Chondrocyte (in vitro differentiated cells): ENCODE measurements around the gene NODAL. TPM values are rescaled to one million over a fixed set of nuclear protein-coding genes. Genes with fewer than 3 reads are reported as not detected.
"Not testable (repeated sequence)": the region's sequence is repeated elsewhere in the genome, so short reads cannot be mapped to it uniquely, and the experiment has no call there.

ENCODE experiments used
- DNase-seq: peaks from one replicate; pipeline ENCODE4 v3.0.0; 2021; ENCODE audit warnings: mixed read lengths, low spot score
- H3K27ac Mint-ChIP-seq: one replicate; pipeline ENCODE4 v1.8.0; 2021; ENCODE audit warnings: mild to moderate bottlenecking, moderate library complexity, mixed read lengths; ENCODE audit not compliant: unreplicated experiment
- H3K27me3 Mint-ChIP-seq: 2 replicates; pipeline ENCODE4 v1.8.0; 2021; ENCODE audit warnings: low read depth, mixed read lengths
- H3K36me3 Mint-ChIP-seq: 2 replicates; pipeline ENCODE4 v1.8.0; 2021; ENCODE audit warnings: low read depth, mixed read lengths
- H3K4me1 Mint-ChIP-seq: 2 replicates; pipeline ENCODE4 v1.8.0; 2021; ENCODE audit warnings: low read depth, mild to moderate bottlenecking, mixed read lengths
- H3K4me3 Mint-ChIP-seq: one replicate; pipeline ENCODE4 v1.8.0; 2021; ENCODE audit warnings: mild to moderate bottlenecking, moderate library complexity, mixed read lengths; ENCODE audit not compliant: unreplicated experiment
- H3K9me3 Mint-ChIP-seq: 2 replicates; pipeline ENCODE4 v1.8.0; 2021; ENCODE audit warnings: low read depth, mixed read lengths
- long read RNA-seq: library from polyadenylated mRNA; stranded (forward); transcript quantifications from one replicate; pipeline ENCODE4 v2.0.0, GENCODE V29; 2021
- total RNA-seq: library from RNA; stranded (reverse); gene quantifications from 3 replicates; pipeline ENCODE4 v1.2.1, GENCODE V29; 2021
- TF ChIP-seq, protein P1 (sequence below): fragments of 200-600 bp; sonication (generic); IDR thresholded peaks from 2 replicates; pipeline ENCODE4 v1.5.0; 2021; ENCODE audit warnings: antibody characterized with exemption, mild to moderate bottlenecking, moderate library complexity

NODAL gene
- 0.49 TPM in 1 of 3 replicates, not detected in the others for total RNA-seq
- long read RNA-seq = 0 reads

DNA sequence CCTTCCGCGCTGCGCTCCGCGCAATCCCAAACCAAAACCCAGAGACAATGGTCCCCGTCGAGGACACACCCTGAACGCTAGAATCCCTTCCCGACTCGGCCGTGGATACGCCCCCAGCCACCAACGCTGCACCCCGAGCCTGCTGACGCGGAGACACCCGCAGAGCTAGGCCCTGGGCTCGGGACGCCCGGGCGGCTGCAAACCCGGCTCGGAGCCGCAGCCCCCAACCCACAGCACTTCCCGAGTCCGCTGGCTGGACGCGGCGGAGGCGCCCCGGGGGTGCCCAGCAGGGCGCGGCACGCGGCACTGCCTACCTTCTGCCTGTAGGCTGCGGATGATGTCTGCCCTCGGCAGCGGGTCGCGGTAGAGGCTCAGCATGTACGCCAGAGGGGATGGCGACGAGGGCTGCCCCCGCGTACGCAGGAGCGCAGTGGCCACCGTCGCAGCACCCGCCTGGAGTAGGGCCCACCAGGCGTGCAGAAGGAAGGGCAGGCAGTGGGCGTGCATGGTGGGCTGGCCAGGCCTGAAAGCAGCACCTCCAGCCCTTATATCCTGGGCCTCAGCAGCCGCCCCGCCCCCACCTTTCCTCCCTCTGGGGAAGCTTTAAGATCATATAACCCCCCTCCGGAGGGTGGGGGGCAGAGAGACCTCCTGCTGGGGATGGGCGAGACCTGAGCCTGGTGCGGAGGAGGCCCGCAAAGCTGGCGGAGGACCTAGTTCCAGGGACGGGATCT is at the start of gene NODAL:
TSS of gene NODAL (minus strand) at position 521 of the 734 bp plus-strand sequence. CDS start at position 507, 14 bp downstream.
- Mint-ChIP-seq H3K4me1 (peaks cover 21% of the 10 kb centered on the region), H3K4me3 (peak within 1 kb of the TSS; percentile 65), H3K9me3 (no peaks in the 10 kb centered on the region), H3K36me3 (no peaks in the 10 kb centered on the region), H3K27me3 (peaks cover 33% of the 10 kb centered on the region), H3K27ac (no peak within 1 kb of the TSS)
- peak; percentile 90 for DNase-seq
- TF ChIP-seq, protein P1, sequence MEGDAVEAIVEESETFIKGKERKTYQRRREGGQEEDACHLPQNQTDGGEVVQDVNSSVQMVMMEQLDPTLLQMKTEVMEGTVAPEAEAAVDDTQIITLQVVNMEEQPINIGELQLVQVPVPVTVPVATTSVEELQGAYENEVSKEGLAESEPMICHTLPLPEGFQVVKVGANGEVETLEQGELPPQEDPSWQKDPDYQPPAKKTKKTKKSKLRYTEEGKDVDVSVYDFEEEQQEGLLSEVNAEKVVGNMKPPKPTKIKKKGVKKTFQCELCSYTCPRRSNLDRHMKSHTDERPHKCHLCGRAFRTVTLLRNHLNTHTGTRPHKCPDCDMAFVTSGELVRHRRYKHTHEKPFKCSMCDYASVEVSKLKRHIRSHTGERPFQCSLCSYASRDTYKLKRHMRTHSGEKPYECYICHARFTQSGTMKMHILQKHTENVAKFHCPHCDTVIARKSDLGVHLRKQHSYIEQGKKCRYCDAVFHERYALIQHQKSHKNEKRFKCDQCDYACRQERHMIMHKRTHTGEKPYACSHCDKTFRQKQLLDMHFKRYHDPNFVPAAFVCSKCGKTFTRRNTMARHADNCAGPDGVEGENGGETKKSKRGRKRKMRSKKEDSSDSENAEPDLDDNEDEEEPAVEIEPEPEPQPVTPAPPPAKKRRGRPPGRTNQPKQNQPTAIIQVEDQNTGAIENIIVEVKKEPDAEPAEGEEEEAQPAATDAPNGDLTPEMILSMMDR = no peak

DNA sequence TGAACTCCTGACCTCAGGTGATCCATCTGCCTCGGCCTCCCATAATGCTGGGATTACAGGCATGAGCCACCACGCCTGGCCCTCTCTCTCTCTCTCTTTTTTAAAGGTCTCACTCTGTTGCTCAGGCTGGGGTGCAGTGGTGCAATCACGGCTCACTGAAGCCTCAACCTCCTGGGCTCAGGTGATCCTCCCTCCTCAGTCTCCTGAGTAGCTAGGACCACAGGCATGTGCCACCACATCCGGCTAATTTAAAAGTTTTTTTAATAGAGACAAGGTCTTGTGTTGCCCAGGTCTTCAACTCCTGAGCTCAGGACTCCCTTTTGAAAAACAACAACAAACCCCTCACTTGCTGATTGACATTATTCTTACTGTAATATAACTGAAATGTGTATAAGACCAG is 48.7 kb upstream of the NODAL start:
- no peak for DNase-seq
- no peak overlapping the region for H3K27ac Mint-ChIP-seq
- no peaks in the 10 kb centered on the region for H3K9me3 Mint-ChIP-seq
- TF ChIP-seq, protein P1 = no peak
- H3K36me3 Mint-ChIP-seq = no peaks in the 10 kb centered on the region
- H3K4me3 Mint-ChIP-seq = no peak overlapping the region
- H3K4me1 Mint-ChIP-seq = no peaks in the 10 kb centered on the region
- no peaks in the 10 kb centered on the region for H3K27me3 Mint-ChIP-seq

DNA sequence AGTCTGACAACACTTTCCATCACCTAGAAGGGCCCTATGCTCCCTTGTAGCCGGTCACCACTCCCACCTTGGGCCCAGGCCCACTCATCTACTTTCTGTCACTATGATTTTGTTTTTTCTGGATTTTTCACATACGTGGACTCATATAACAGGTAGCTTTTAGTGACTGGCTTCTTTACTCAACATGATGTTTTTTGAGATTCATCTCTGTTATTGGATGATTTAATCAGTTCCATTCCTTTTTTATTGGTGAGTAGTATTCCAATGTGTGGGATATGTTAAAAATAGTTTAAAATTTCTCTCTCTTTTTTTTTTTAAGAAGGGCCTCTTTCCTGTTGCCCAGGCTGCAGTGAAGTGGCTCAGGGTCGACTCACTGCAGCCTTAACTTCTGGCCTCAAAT is 46.3 kb upstream of the NODAL start:
- Mint-ChIP-seq H3K27me3 (no peaks in the 10 kb centered on the region), H3K4me1 (peaks cover 10% of the 10 kb centered on the region), H3K36me3 (no peaks in the 10 kb centered on the region), H3K9me3 (no peaks in the 10 kb centered on the region), H3K27ac (no peak overlapping the region), H3K4me3 (no peak overlapping the region)
- TF ChIP-seq, protein P1 = no peak
- no peak for DNase-seq

DNA sequence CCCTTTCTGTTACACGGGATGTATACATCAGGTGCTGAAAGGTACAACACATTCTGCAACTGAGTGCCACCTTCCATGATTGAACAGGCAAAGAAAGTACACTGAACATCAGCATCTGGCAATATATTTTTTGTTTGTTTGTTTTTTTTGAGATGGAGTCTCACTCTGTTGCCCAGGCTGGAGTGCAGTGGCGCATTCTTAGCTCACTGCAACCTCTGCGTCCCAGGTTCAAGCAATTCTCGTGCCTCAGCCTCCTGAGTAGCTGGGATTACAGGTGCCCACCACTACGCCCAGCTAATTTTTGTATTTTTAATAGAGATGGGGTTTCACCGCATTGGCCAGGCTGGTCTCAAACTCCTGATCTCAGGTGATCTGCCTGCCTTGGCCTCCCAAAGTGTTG is 42.4 kb upstream of the NODAL start:
- DNase-seq, H3K27ac Mint-ChIP-seq, H3K27me3 Mint-ChIP-seq, H3K36me3 Mint-ChIP-seq, H3K9me3 Mint-ChIP-seq, H3K4me3 Mint-ChIP-seq: not testable (repeated sequence)
- H3K4me1 Mint-ChIP-seq = peaks cover 28% of the 10 kb centered on the region

DNA sequence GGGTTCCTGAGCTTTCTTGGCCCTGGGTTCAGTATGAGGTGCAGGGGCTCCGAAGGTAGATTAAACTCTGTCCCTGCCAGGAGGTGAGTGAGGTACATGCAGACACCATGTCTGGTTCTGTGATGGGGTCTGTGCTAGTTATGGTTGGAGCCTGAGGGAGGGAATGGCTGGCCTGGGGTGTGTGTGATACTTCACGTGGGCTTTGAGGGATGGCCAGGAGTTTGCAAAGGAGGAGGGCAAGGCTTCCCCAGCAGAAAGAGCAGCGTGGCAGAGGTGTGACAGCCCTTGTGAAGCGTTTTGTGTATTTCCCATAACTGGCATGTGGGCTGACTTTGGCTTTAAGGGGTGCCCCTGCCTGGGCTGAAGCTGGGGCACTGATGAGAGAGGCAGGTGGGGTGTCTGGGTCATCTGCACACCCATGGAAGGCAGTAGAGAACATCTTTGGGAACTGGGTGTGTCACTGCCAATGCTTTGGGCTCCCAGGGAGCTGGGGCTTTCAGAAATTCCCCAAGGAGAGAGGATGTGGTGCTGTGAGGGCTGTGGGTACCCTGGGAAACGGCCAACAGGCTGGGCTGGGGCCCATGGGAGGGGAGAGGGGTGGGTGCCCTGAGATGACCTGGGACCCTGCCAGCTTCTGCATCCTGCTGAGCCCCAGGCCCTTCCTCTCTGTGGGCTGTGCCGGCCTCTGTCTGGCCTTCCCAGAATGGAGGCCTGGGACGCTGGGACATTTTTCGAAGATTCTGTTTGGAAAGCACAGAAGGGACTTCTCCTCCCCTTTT is 41.7 kb upstream of the NODAL start:
- no peaks in the 10 kb centered on the region for H3K36me3 Mint-ChIP-seq
- no peak overlapping the region for H3K4me3 Mint-ChIP-seq
- DNase-seq = no peak
- peak overlapping the region; percentile 24 for H3K27ac Mint-ChIP-seq
- peaks cover 28% of the 10 kb centered on the region for H3K4me1 Mint-ChIP-seq
- H3K9me3 Mint-ChIP-seq = no peaks in the 10 kb centered on the region
- TF ChIP-seq, protein P1 = no peak
- H3K27me3 Mint-ChIP-seq = no peaks in the 10 kb centered on the region
